ENCODE measurements around the gene ARHGEF17. TPM values are rescaled to one million over a fixed set of nuclear protein-coding genes. Genes with fewer than 3 reads are reported as not detected.

Gene ARHGEF17
- total and polyA plus RNA-seq, 2 of the 8 experiments (the other 6 are each of a cell fraction or from before 2014, with no cell fraction given) = 11.3 to 14.6 TPM

- H4K20me1 ChIP-seq (replicated peaks in 1 of 2; ENCODE audit: control insufficient read depth in 1 of 2, insufficient read depth in 2 of 2, low read length in 2 of 2) = no peaks in the 10 kb centered on the region
- no peak overlapping the region for H2BK5ac ChIP-seq (ENCODE audit: low read depth, low read length)
- H3K79me2 ChIP-seq (ENCODE audit: control insufficient read depth in 1 of 2, insufficient read depth in 2 of 2, low read length in 2 of 2) = no peaks in the 10 kb centered on the region
- no peaks in the 10 kb centered on the region for H3K79me1 ChIP-seq (ENCODE audit: low read depth, low read length)
- H2BK120ac ChIP-seq (replicated peaks; ENCODE audit: low read depth, low read length) = no peak overlapping the region
- no peak overlapping the region for H4K91ac ChIP-seq (replicated peaks; ENCODE audit: insufficient read length, low read length)
- no peak overlapping the region for H3K4ac ChIP-seq (replicated peaks; ENCODE audit: insufficient read length, low read depth, low read length)
- no peak overlapping the region for H3K9ac ChIP-seq (replicated peaks in 1 of 4; ENCODE audit: extremely low read depth in 1 of 4, low read depth in 3 of 4, low read length in 3 of 4)
- H3K23me2 ChIP-seq (ENCODE audit: low read depth, low read length) = no peaks in the 10 kb centered on the region
- no peak overlapping the region for H2AFZ ChIP-seq (ENCODE audit: low read length)
- H3K18ac ChIP-seq (ENCODE audit: extremely low read depth, low read length) = no peak overlapping the region
- H3K9me3 ChIP-seq (ENCODE audit: insufficient read depth in 2 of 2, low read depth in 1 of 2, low read length in 1 of 2) = no peaks in the 10 kb centered on the region
- no peak overlapping the region for H2BK20ac ChIP-seq (ENCODE audit: low read length)
- no peak overlapping the region for H3K4me3 ChIP-seq (ENCODE audit: extremely low read depth in 1 of 4, insufficient read depth in 2 of 4, low read depth in 3 of 4, low read length in 4 of 4)
- no peak for FAIRE-seq
- 83% methylated on average over 9 of the region's 10 CpGs; no CpG with 5 or more reads in 1 of the 2 experiments for WGBS, 2 experiments (ENCODE audit: extremely low coverage in 1 of 2, insufficient coverage in 1 of 2, insufficient read length in 1 of 2, insufficient replicate concordance in 2 of 2, low coverage in 1 of 2, low lambda C conversion rate in 2 of 2, missing lambda C conversion rate in 1 of 2)
- DNase-seq (ENCODE audit: low read depth in 1 of 2, low spot score in 2 of 2) = no peak
- no peaks in the 10 kb centered on the region for H3K36me3 ChIP-seq (ENCODE audit: control insufficient read depth in 2 of 4, insufficient read depth in 4 of 4, low read length in 3 of 4)
- no peaks in the 10 kb centered on the region; a peak in 3 of 7 replicates for H3K27me3 ChIP-seq (replicated peaks in 1 of 4; ENCODE audit: control insufficient read depth in 3 of 4, extremely low read depth in 1 of 4, insufficient read depth in 3 of 4, low read length in 3 of 4)
- no peak overlapping the region for H3K14ac ChIP-seq (ENCODE audit: insufficient read length)
- TF ChIP-seq FOSL1 (IDR thresholded peaks at IDR 0.05; ENCODE audit: insufficient read depth, low read depth, low read length) (no peak), SP2 (IDR thresholded peaks at IDR 0.05; ENCODE audit: low read length) (no peak), TEAD4 (IDR thresholded peaks at IDR 0.05; ENCODE audit: low read depth, low read length) (no peak), RAD21 (IDR thresholded peaks at IDR 0.05 in 1 of 2, conservative IDR thresholded peaks at IDR 0.05 in 1 of 2; ENCODE audit: low read depth in 2 of 2, low read length in 2 of 2) (no peak), BACH1 (IDR thresholded peaks at IDR 0.05; ENCODE audit: low read length) (no peak)
- no peak overlapping the region for H3K23ac ChIP-seq (ENCODE audit: insufficient read length)
- H4K8ac ChIP-seq (ENCODE audit: extremely low read depth, insufficient read depth, low read length) = no peak overlapping the region
- no peak overlapping the region for H2BK12ac ChIP-seq (ENCODE audit: low read depth, low read length)
- H2BK15ac ChIP-seq (ENCODE audit: low read length) = no peak overlapping the region
- no peak overlapping the region for H4K5ac ChIP-seq (ENCODE audit: insufficient read length, low read depth, low read length)
- H2AK5ac ChIP-seq (ENCODE audit: low read depth, low read length) = no peak overlapping the region
- H3K4me2 ChIP-seq (ENCODE audit: insufficient read depth in 1 of 2, low read depth in 2 of 2, low read length in 2 of 2) = no peak overlapping the region
- H3K56ac ChIP-seq (replicated peaks; ENCODE audit: insufficient read length, low read depth, low read length) = no peak overlapping the region
- peaks cover 0 to 7% (median 1%) of the 10 kb centered on the region in 4 experiments; a peak in 5 of 7 replicates for H3K4me1 ChIP-seq (replicated peaks in 1 of 4; ENCODE audit: control insufficient read depth in 3 of 4, insufficient read depth in 4 of 4, low read length in 3 of 4)
- ChIA-PET CTCF (ENCODE audit: partially characterized antibody) (interaction anchor here (0.6 to 19.0 kb wide), 25 partner anchors 7 to 455 kb away, joined by 3 to 233 read pairs (median 5); partner anchors contain the start of genes ARHGEF17 and P2RY6), POLR2A (ENCODE audit: partially characterized antibody) (interaction anchor here (0.6 kb wide), 1 partner anchor 120 kb away, joined by 5 read pairs; no protein-coding TSS in a partner anchor)
- no peak overlapping the region for H3K27ac ChIP-seq (ENCODE audit: low read depth, low read length)
These were observed 20.5 kb upstream of the ARHGEF17 start for GRCh38 chr11:73287400-73288101.

All from H1 (cell line).